ENCODE data around the gene UBE2O. TPM values are rescaled to one million over a fixed set of nuclear protein-coding genes. Genes with fewer than 3 reads are reported as not detected.
"Not testable (repeated sequence)": the region's sequence is repeated elsewhere in the genome, so short reads cannot be mapped to it uniquely, and the experiment has no call there.

Gene UBE2O
- total RNA-seq, 1 donor from 2014 or later, result 19.0 TPM

- no peak for DNase-seq (ENCODE audit: low read depth, low spot score)
Measured at GRCh38 chr17:76376318-76377133, 76.4 kb downstream of the UBE2O start.

DNA sequence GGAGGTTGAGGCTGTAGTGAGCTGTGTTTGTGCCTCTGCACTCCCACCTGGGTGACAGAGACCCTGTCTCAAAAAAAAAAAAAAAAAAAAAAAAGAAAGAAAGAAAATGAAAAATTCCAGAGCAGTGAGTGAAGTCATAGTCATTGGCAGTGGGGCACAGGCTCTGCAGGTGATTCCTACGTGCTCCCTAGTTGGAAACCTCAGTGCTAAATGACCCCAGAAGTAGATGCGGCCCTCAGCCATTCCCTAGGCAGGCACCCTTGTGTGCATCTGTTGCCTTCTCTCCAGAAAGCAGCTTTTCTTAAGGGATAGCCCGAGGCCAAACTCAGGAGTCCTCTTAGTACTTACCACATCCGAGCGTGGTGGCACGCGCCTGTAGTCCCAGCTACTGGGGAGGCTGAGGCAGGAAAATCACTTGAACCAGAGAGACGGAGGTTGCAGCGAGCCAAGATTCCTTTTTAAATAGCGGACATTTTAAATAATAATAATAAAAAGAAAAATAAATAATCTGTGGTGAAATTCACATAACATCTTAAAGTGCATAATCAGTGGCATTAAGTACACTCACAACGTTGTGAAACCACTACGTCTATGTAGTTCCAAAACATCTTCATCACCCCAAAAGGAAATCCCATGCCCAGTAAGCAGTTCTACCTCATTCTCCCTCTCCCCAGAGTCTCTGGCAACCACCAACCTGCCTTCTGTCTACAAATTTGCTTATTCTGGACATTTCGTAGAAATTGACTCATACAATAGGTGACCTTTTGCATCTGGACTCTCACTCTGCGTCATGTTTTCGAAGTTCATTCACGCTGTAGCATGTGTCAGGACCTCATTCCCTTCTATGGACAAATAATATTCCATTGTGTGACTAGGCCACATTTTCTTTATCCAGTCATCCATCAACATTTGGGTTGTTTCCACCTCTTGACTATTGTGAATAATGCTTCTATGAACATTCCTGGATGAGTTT, 81.0 kb downstream of the UBE2O start:
- DNase-seq (ENCODE audit: low read depth, low spot score), result peak; percentile 94

- DNase-seq (ENCODE audit: low read depth, low spot score), result peak; percentile 82
Measured at GRCh38 chr17:76370261-76370993, 82.5 kb downstream of the UBE2O start.

- no peak for DNase-seq (ENCODE audit: low read depth, low spot score)
Measured at GRCh38 chr17:76369804-76370203, 83.1 kb downstream of the UBE2O start.

GRCh38 chr17:76369379-76369778, 83.6 kb downstream of the UBE2O start:
- DNase-seq (ENCODE audit: low read depth, low spot score), result no peak

GRCh38 chr17:76368545-76368944, 84.4 kb downstream of the UBE2O start:
- no peak for DNase-seq (ENCODE audit: low read depth, low spot score)

GRCh38 chr17:76367642-76368041, 85.3 kb downstream of the UBE2O start:
- no peak for DNase-seq (ENCODE audit: low read depth, low spot score)

DNA sequence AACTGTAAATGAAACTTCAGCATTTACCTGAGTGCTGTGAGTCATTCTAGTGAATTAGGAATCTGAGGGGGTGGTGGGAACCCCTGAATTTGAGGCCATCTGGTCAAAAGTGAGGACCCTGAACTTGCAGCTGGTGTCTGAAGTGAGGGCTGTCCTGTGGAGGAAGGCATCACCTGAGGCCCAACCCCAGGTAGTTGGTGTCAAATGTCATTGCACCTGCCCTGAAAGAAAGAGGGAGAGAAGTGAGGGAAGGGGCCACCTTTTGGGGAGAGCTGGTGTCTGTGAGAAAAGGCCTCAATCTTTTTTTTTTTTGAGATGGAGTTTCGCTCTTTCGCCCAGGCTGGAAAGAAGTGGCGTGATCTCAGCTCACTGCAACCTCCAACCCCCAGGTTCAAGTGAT, 86.7 kb downstream of the UBE2O start:
- no peak for DNase-seq (ENCODE audit: low read depth, low spot score)

GRCh38 chr17:76365256-76365903, 87.6 kb downstream of the UBE2O start:
- DNase-seq (ENCODE audit: low read depth, low spot score), result no peak

DNA sequence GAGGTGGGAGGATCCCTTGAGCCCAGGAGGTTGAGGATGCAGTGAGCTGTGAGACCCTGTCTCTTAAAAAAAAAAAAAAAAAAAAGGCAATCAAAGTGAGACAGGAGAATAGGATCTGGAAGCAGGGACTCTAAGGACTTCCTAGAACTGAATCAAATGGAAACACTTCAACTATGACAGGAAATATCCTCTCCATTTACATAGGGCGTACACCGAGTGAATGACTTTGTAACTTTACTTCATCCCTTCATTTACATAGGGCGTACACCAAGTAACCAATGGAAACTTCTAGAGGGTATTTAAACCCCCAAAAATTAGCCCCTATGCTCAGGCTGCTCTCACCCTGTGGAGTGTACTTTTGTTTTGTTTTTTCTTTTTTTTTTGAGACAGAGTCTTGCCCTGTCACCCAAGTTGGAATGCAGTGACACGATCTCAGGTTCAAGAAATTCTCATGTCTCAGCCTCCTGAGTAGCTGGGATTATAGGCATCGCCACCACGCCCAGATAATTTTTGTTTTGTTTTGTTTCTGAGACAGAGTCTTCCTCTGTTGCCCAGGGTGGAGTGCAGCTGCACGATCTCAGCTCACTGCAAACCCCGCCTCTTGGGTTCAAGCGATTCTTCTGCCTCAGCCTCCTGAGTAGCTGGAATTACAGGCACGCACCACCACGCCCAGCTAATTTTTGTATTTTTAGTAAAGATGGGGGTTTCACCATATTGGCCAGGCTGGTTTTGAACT, 89.7 kb downstream of the UBE2O start:
- DNase-seq (ENCODE audit: low read depth, low spot score), result no peak

DNA sequence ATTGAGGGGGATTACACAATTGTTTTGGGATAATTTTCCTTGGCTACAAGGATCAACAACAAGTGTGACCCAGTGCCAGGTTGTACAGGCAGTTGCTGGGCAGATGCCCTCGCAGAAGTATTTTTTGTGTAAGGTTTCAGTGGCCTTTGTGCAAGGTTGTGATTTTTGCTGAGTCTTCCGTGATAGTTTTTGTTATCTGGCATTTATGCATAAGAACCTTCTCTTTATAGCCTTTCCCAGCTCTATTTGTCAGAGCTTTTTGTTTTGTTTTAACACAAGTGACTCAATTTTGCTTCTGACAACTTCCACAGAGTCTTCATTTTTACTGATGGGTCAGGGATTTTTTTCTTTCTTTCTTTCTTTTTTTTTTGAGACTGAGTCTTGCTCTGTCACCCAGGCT, 92.5 kb downstream of the UBE2O start:
- no peak for DNase-seq (ENCODE audit: low read depth, low spot score)

DNA sequence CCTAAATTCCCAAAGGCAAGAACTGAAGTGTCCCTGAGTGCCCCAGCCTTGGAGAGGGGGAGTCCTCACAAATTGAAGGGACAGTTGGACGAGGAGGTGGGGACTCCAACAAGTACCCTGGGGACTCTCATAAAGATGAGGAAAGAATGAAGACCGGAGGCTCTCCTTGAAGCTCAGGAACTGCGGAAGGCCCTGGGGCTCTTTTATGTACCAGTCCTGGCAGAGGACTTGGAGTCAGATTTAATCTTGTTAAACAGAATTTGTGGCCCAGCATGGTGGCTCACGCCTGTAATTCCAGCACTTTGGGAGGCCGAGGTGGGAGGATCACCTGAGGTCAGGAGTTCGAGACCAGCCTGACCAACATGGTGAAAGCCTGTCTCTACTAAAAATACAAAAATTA, 93.2 kb downstream of the UBE2O start:
- not testable (repeated sequence) for DNase-seq (ENCODE audit: low read depth, low spot score)

DNA sequence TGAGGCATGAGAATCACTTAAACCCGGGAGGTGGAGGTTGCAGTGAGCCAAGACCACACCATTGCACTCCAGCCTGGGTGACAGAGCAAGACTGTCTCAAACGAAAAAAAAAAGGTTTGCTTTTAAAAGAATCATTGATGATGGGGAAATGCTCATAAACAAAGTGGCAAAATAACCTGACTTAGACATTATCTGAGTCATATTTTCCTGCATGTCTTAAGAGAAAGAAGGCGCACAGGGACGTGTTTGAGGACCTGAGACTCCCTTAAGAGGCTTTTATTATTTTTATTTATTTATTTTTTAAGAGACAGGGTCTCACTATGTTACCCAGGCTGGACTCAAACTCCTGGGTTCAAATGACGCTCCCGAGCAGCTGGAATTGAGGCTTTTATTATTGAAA, 93.6 kb downstream of the UBE2O start:
- no peak for DNase-seq (ENCODE audit: low read depth, low spot score)

DNA sequence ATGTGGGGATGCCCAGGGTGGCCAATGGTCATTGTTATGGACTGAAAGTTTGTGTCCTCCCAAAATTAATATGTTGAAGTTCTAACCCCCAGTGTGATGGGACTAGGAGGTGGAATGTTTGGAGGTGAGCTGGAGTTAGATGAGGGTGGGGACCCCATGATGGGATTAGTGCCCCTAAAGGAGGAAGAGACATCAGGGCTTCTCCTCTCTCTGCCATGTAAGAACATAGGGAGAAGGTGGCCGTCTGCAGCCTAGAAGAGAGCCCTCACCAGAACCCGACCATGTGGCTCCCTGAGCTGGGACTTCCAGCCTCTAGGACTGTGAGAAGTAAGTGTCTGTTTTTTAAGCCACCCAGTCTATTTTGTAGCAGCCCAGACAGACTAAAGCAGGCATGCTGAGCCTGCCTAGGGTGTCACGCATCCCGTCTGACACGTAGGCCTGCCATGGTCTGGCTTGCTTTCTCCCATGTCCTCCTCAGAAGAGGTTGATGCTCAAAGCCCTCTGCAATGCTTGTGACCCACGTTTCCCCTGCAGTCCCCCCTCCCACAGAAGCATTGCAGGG, 95.3 kb downstream of the UBE2O start:
- DNase-seq (ENCODE audit: low read depth, low spot score), result no peak

DNA sequence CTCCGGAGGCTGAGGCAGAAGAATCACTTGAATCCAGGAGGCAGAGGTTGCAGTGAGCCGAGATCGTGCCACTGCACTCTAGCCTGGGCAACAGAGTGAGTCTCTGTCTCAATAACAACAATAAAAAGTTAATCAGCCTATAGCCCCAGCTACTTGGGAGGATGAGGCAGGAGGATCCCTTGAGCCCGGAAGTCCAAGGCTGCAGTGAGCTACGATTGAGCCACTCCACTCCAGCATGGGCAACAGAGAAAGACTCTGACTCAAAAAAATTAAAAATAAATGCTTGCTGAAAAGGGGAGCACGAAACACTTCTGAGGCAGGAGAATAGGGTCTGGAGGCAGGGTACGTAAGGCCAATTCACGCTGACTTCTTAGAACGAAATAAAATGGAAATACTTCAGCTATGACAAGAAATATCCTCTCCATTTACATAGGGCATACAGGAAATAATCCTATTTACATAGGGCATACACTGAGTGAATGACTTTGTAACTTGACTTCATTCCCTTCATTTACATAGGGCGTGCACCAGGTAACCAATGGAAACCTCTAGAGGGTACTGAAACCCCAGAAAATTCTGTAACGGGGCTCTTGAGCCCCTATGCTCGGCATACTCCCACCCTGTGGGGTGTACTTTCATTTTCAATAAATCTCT, 96.0 kb downstream of the UBE2O start:
- DNase-seq (ENCODE audit: low read depth, low spot score), result no peak

DNA sequence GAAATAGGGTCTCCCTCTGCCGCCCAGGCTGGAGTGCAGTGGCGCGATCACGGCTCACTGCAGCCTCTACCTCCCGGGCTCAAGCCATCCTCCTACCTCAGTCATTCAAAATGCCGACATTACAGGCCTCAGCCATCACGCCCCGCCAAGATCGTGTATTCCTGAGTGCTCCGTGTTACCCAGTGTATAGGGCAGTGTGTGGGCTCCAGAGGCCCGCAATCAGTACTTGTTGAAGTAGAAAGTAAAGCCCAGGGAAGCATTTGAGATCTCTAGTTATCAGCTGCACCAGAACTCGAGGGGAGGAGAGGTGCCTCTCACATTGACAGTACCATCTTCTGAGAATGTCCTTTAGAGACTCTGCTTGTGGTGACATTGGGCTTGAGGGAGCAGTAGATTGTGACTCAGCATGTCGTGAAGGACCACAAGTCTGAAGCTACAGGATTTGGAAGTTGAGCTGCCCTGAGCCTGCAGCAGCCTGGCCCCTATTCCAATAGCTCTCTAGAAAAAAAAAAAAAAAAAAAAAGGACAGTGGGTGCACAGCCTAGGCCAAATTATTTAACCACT, 98.1 kb downstream of the UBE2O start:
- DNase-seq (ENCODE audit: low read depth, low spot score), result no peak

GRCh38 chr17:76354317-76354729, 98.6 kb downstream of the UBE2O start:
- no peak for DNase-seq (ENCODE audit: low read depth, low spot score)

DNA sequence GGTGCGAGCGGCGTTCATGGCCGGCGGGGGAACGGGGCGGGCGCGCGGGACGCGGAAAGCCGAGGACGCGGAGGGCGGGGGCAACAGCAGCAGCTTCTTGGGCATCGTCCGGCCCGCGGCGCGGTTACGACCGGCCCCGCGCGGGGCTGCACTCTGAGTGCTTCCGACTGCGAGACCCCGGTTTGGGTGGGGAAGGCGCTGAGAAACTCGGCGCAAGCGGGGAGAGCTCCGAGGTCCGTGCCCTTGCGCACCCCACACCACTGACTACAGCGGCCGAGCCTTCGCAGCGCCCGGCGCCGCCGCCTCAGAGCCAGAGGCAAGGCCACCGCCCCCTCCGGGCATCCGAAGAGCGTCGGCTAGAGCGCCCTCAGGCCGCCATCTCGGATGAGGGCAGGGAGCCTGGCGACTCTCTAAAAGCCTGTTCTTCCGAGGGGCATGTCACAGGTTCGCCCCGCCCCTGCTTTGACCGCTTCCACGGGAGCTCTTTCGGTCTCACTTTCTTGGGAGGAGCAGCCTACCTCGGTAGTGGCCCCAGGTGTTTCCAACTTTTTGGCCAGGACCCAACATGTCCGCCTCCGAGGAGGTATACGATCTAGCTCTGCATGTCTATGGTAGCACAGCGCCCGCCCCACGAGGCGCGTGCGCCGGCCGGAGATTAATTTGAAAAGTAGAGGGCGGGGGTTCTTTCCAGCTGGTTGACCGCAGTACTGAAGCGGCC, 99.2 kb downstream of the UBE2O start, which contains the start of gene PRPSAP1:
Gene PRPSAP1 (minus strand): TSS at position 318 of the 718 bp plus-strand sequence. CDS start 213 bp downstream, at position 105.
- DNase-seq (ENCODE audit: low read depth, low spot score), result peak; percentile 77

Data from pulmonary artery endothelial cell (primary cell).